ENCODE measurements around the gene TRAK1.

- TF ChIP-seq CTCF (IDR thresholded peaks at IDR 0.05; ENCODE audit: low read depth, low read length) (no peak), EZH2phosphoT487 (IDR thresholded peaks at IDR 0.05; ENCODE audit: low read depth) (no peak)
Measured at GRCh38 chr3:42256135-42256819, 165.1 kb downstream of the TRAK1 start.

Measured in OCI-LY3 (cell line).